Fibroblast of skin of abdomen (primary cell): Measurements from ENCODE around the gene VWCE. TPM values are rescaled to one million over a fixed set of nuclear protein-coding genes. Genes with fewer than 3 reads are reported as not detected.

Source experiments
- DNase-seq: peaks from one replicate; pipeline ENCODE4 v3.0.0-alpha.2; 2013
- polyA plus RNA-seq, 2 experiments: library from polyadenylated mRNA; unstranded; fragments of 120-200 nt; gene quantifications; one replicate each; pipeline ENCODE4 v1.2.1, GENCODE V29; 2013; ENCODE audit not compliant: insufficient read length in 2 of 2

Gene VWCE, protein sequence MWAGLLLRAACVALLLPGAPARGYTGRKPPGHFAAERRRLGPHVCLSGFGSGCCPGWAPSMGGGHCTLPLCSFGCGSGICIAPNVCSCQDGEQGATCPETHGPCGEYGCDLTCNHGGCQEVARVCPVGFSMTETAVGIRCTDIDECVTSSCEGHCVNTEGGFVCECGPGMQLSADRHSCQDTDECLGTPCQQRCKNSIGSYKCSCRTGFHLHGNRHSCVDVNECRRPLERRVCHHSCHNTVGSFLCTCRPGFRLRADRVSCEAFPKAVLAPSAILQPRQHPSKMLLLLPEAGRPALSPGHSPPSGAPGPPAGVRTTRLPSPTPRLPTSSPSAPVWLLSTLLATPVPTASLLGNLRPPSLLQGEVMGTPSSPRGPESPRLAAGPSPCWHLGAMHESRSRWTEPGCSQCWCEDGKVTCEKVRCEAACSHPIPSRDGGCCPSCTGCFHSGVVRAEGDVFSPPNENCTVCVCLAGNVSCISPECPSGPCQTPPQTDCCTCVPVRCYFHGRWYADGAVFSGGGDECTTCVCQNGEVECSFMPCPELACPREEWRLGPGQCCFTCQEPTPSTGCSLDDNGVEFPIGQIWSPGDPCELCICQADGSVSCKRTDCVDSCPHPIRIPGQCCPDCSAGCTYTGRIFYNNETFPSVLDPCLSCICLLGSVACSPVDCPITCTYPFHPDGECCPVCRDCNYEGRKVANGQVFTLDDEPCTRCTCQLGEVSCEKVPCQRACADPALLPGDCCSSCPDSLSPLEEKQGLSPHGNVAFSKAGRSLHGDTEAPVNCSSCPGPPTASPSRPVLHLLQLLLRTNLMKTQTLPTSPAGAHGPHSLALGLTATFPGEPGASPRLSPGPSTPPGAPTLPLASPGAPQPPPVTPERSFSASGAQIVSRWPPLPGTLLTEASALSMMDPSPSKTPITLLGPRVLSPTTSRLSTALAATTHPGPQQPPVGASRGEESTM
- 1.1 TPM for polyA plus RNA-seq (2013, experiment 1 of 2; ENCODE audit: insufficient read length)
- 1.9 TPM for polyA plus RNA-seq (2013, experiment 2 of 2; ENCODE audit: insufficient read length)

DNA sequence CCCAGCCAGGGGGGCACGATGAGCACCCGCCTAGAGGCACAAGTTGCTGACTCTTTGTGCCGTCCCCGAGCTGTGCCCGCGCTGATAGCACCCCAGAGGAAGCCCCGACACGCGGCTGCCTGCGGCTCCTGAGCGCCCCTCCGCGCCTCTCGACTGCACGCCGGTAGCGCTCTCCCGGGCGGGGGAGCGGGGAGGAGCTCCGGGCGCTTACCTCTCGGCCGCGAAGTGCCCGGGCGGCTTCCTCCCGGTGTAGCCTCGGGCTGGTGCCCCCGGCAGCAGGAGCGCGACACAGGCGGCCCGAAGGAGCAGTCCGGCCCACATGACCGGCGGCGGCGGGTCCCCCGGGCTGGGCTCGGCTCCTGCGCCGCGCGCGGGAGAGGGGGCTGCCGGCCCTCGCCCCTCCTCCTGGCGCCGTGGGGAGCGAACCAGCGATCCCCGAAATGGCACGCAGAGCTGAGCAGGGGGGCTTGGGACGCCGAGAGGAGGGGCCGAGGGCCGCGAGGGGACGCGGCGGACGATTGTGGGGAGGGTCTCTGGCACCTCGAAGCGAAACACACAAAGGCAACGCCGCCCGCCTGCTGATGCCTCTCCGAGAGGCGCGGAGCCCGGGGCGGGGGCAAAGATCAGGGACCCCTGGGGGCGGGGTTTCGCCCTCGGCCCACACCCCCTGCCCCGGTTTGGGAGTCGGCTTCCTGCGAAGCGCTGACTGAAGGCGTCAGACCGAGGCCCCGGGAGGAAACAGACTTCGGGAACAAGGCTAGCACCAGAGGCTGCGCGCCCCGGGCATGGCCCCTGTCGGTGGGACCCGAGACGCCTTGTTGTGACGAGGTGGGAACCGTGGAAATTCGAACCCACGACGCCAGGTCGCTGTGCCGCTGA, at the start of gene VWCE:
VWCE (minus strand) TSS at position 600 of the 879 bp plus-strand sequence; CDS start at position 321, 279 bp downstream.
- DNase-seq: peak; percentile 48

DNA sequence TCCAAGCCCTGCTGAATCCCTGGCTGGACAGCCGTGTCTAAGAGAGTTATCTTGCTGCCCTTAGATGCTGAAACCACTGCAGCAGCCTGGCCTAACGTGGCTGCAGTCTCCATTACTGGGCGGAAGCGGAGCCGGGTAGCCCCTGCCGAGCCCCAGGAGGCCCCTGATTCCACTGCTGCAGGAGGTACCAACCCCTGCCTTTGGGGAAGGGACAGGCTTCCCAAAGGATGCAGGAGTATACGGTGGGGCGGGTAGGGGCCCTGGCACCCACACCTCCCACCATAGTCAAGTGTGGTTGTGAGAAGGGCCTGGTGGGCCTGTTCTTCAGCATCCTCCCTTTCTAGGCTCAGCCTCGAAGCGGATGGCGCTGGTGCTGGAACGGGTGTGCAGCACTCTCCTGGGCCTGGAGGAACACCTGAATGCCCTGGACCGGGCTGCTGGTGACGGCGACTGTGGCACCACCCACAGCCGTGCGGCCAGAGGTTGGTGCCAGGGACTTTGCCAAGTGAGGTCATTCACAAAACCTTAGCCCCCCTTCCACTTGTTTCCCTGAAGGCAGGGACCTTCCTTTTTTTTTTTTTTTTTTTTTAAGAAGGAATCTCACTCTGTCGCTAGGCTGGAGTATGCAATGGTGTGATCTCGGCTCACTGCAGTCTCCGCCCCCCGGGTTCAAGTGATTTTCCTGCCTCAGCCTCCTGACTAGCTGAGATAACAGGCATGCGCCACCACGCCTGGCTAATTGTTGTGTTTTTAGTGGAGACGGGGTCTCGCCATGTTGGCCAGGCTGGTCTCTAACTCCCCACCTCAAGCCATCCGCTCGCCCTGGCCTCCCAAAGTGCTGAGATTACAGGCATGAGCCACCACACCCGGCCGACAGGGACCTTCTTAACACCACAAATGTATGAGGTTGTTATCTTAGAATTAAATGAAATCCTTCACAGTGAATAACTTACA, 49.0 kb upstream of the VWCE start:
- DNase-seq: no peak

DNA sequence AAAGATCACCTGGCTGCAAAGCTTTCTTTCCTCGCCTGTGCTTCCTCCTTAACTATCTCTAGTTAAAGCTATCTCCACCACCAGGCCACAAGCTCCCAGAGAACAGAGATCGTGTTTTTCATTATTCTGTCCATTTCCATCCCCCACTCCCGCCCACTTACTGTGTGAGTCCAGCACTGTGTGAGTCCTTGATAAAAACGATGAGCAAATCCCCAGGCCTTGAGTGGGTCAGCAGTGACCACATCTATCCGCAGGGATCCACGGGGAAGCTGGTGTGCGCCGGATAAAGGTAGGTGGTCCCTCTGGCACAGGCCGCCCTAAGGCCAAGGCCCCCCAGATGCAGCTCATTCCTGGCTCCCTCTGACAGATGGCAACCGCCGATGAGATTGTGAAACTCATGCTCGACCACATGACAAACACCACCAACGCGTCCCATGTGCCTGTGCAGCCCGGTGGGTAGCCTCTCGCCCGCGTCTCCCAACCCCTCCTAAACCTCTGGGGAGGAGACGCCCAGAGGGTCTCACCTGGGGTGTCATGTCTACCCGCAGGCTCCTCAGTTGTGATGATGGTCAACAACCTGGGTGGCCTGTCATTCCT, 47.2 kb upstream of the VWCE start:
- no peak for DNase-seq

DNA sequence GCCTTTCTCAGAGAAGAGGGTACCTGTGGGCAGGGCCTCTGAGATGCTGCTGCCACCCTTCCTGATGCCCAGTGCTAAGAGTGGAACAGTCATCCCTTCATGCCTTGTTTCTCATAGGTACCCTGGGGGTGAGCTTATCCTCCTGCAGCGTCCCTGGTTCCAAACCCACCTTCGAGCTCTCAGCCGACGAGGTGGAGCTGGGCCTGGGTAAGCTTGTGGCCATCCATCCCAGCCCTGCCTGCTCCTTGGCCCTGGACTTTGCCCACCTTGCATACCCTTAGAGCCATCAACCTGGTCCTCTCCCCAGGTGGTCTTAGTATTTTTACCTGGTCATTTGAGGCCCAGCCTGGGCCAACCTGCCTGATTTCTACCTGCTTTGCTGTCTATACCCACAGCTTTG, 46.6 kb upstream of the VWCE start:
- DNase-seq: no peak

DNA sequence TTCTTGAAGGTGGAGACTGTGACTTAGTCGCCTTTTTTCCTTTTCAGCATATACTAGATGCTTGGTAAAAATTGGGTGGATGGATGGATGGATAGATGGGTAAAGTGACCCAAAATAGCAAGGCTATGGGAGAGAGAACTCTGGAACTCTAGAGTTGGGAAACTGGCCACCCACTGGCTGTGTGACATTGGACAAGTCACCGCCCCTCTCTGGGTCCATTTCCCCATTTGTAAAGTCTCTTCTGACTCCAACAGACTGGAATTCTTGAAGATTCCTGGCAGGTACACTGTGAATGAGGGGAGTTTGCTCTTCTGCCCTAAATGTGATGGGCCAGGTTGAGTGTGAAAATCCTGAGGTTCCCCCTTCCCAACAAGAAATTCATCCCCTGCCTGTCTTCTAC, 45.9 kb upstream of the VWCE start:
- no peak for DNase-seq

DNA sequence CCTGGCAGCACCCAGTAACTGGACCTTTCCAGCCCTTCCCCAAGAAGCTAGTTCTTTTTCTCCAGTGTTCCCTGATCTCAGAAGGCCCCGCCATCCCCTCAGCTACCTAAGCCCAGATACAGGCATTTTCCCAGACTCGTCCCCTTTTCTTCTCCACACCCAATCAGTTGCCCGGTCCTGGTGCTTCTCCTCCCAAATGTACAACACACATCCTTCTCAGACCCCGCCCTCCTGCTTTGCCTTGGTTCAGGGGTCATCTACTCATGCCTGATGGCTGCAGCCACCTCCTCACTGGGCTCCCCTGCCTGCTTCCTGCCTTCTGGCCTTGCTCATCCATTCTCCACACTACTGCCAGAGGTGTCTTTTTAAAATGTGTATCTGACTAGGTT, 44.4 kb upstream of the VWCE start:
- DNase-seq: no peak

DNA sequence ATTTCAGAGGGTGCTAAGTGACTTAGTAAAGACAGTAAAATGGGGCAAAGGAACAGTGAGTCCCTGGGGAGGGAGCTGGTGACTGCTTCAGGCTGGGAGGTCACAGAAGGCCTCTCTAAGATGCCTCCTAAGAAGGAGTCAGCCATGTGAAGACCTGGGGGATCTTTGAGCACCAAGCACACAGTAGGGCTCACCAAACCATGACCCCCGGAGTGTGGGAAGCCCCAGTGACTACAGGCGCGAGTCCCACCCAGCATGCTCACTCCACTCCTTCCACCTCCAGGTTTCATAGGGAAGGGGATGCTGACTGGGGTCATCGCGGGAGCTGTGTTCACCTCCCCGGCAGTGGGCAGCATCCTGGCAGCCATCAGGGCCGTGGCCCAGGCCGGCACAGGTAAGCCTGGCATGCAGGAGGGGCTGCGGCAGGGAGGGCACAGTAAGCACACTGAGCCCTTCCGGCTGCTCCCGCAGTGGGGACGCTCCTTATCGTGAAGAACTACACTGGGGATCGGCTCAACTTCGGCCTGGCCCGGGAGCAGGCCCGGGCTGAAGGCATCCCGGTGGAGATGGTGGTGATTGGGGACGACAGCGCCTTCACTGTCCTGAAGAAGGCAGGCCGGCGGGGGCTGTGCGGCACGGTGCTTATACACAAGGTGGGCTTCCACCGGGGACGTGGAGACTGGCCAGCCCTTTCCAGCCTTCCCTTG, 43.8 kb upstream of the VWCE start:
- DNase-seq: no peak

DNA sequence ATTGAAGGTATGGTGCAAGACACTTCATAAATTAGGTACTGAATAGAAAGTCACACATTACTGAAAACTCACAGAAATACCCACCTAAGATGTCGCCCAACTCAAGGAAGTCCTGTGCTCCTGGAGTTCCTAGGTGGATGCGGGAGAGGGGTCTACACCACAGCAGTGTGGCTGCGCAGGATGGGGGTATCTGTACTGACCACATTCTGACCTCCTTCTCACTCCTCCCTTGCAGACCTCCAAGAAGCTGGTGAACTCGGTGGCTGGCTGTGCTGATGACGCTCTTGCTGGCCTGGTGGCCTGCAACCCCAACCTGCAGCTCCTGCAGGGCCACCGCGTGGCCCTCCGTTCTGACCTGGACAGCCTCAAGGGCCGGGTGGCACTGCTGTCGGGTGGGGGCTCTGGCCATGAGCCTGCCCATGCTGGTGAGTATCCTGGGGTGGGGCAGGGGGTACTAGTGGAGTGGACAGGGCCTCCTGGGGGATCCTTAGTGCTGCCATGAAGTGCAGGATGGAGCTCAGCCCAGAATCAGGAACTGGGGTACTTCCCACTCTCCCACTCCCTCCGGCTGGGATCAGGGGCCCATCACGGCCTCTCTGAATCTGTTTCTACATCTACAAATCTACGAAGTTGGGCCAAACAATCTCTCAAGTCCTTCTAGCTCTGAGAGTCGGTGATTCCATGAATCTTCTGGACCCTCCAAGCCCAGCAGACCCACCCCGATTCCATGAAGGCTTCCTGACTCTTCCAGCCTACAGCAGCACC, 42.8 kb upstream of the VWCE start:
- no peak for DNase-seq

DNA sequence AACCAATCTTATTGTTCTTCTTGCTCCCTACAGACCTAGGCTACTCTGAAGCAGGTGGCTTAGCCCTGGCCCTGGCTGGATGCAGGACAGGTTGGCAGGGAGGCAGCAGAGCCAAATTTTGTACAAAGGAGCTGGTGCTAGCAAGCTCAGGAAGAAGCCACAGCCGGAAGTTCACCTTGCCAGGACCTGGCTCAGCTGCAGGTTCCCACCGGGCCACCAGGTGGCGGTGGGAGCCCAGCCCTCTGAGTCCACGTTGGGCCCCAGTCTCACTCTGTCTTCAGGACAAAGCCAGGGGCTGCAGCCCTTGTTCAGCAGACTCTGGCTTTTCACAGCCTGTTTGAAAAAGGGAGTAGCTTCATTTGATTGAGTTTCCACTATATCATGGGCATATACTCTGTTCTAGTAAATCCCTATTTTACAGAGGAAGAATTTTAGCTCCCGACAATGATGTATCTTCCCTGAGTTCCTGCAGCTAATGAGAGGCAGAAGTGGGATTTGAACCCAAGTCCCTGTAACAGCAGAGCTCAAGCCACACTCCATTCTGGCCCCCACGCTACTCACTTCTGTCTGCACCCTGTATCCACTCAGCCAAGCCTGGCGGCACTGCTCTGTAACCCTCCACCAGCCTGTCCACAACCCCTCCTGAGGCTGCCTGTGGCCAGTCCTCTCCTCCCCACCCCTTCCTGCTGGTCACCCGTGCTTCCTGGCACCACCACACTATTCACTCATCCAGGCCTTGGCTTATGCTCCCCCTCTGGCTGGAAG, 41.2 kb upstream of the VWCE start:
- DNase-seq: peak; percentile 69

DNA sequence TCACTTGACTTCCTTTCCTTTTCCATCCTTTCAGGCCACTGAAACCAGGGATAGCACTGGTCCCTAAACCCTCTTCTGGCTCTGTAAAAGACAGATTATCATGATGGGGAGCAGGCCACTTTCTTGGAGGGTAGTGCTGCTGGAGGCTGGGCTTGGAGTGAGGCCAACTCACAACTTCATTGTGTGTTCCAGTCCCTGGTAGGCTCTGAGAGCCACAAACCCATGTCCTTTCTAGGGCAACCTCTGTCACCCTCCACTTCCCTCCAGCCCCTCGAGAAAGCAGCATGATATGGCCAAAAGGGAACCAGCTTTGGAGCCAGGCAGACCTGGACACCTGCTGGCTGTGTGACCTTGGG, 40.2 kb upstream of the VWCE start:
- DNase-seq: no peak

DNA sequence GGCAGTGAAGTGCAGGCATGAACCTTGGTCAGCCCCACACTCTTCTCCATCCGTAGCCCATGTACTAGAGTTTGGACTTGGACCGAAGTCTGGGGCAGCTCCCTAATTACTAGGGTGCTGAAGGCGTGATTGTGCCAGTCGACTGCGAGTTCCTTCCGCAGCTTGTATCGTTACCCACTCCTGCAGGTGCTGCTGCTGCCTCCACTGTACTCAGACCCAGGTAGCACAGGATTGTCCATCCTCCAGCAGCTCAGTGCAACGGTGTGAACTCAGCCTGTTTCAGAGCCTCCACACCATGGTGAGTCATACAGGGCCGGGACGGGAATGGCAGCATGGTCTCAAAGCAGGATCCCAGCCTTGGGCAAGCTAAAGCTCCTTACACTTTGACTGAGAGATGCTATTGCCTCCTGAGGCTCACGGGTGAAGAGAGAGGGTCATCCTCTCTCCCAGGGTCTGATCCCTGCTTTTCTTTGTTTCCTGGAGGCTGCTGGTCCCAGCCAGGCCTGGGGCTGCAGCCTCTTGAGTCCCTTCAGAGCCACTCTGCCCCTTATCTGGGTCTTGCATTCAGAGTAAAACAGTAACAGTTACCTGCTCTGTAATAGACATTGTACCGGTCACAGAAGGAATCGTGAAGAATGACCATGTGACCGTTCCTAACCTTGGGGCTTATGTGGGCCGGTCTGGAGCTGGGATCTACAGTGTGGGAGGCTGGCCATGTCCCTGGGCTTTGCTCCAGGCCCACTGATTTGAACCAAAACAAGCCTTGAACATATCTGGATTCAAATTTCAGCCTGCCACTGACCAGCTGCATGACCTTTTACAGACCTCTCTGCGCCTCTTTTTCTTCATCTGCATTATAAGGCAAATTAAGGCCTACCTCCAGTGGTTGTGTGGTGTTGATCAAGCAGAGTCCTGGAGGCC, 39.6 kb upstream of the VWCE start:
- peak; percentile 25 for DNase-seq

DNA sequence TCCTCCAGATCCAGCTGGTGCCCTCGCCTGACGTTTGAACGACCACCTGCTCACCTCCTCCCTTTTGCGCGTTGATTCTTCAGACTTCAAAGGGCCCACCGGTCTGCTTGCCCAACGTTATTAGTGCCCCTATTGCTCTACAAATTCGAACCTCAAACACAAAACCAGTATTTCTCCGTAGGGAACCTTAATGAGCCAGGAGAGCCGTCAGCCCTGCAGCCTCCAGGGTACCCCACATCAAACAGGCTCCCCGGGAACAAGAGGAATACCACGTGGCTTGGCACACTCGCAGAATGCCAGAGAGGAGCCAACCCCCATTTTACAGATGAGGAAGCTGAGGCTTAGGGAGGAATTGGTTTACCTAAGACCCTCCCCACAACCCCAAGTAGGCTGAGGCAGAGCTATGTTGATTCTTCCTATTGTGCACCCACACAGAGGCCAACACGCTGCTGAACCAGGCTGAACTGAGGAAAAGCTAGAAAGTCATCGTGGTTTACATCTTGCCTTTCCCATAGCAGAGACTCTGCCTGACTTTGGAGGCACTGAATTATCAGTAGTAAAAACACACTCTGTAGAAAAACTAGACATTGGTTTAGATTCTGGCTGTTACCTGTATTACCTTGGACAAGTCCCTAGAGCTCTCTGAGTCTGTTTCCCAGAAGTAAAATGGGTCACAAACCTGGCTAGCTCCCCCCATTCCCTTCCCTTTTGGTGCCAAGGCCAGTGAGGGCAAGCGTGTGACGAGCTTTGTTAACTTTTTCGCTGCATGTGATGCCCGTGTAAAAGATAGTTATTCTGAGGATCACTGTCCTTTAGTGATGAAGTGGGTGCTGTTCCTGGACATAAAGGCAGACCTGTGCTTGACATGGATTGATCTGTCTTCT, 38.7 kb upstream of the VWCE start:
- no peak for DNase-seq

DNA sequence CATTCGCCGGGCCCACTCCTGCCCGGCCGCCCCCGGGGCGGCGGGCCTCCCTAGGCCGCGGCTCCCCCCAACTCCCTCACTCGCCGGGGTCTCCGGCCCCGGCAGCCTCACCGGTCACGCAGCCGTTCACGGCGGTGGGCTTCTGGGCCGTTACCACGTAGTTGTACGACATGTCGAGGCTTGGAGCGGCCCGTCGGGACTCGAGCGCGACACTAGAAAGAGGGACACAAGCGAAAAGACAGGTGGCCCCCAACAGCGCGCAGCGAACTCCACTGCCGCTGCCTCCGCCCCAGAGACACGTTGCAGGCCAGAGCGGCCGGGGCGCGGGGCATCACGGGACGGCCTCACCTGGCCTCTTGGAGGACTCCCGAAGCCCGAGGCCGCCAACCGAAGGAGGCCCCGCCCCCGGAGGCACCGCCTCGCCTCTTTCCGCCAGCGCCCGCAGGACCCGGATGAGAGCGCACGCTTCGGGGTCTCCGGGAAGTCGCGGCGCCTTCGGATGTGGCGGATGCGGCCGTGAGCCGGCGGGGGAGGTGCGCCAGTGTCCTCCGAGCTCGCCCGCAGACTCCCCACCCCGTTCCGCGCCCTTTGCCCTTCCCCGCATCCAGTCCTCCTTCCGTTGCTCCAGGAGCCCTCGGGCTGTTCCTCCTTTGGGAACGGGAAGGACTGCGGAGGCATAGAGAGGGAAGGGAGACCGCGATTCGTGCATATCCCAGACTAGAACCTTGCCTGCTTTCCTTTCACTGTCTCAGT, 37.9 kb upstream of the VWCE start, which contains the start of the genes DDB1 and TKFC:
DDB1 (minus strand) TSS at position 309 of the 753 bp plus-strand sequence; CDS start at position 172, 137 bp downstream.
TKFC (plus strand) TSS at position 432 of the 753 bp plus-strand sequence. CDS start 1,501 bp downstream, outside the sequence.
- peak; percentile 93 for DNase-seq

DNA sequence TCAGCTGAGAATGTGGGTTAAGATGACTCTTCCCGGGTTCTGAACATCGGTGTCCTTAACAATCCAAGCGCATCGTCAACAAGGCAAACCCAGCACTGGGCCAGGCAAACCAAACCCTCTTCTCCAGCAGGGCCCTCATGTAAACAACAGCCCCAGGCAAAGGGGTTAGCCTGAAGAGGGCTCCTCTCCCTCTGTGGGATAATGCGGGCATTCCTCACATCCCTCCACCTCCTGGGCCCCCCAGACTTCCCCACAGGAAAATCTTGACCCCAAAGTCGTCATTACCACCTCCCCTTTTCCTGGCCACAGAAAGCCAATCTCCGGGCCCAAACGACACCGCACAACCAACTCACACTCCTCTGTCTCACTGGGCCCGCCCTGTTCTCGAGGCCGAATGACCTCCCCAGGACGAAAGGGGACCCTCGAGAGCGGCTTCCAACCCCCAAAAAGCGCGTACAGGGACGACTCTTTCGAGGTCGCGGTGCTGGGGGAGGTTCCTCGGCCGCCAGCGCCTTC, 37.2 kb upstream of the VWCE start:
- DNase-seq: peak; percentile 20

DNA sequence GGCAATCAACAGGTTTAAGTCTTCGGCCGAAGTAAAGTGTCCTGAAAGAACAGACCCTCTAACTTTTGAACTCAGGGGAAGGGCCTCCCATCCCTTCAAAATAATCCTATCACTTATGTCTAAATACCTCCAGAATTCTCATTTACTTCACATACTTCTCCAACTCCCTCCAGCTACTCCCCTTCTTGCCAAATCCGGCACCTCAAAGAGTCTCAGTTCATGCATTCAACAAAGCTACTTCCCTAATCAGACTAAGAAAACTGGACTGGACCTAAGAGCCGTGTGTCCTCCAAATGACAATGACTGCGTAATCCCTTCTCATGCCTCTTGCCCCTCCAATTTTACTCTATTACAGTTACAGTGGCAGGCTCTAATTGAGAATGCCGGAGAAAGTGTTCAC, 36.5 kb upstream of the VWCE start:
- DNase-seq: no peak
